GM18907 (cell line): Measurements from ENCODE around the gene PACS1.

Experiments used
- ATAC-seq: cut with Tn5 transposase; IDR thresholded peaks from one replicate; pipeline ENCODE4 v1.9.1; 2021; ENCODE audit warnings: mild to moderate bottlenecking, moderate library complexity; ENCODE audit not compliant: unreplicated experiment

PACS1 gene

GRCh38 chr11:66282468-66283455, 212.7 kb downstream of the PACS1 start:
- peak; percentile 59 for ATAC-seq

DNA sequence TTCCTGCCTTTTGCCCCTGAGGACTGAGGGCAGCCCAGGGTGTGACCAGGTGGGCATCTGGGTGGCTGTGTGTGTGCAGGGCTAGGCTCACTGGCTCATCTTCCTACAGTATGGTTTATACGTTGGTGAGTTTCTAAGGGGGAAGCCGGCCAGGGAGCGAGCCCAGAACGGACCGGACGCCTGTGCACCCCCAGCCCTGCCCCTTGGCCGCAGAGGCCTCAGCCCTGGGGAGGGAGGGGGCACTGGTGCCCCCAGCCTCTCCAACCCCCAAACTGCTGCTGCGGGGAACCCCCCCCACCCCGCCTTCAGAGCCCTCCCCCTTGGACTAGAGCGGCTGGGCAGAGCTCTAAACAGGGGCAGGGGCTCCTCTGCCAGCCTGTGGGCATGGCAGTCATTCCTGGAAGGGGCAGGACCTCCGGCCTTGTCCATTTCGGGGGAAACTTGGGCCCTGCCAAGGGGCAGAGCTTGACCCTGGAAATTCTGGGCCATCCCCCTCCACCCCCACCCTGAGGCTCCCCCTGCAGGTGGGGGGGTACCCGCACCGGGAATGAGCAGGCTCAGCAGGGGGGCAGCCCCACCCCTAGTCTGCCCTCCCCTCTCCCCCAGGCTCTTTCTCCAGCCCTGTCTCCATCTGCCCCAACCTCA, 213.5 kb downstream of the PACS1 start:
- no peak for ATAC-seq

- no peak for ATAC-seq
Observed at GRCh38 chr11:66284526-66285078, 214.5 kb downstream of the PACS1 start.

DNA sequence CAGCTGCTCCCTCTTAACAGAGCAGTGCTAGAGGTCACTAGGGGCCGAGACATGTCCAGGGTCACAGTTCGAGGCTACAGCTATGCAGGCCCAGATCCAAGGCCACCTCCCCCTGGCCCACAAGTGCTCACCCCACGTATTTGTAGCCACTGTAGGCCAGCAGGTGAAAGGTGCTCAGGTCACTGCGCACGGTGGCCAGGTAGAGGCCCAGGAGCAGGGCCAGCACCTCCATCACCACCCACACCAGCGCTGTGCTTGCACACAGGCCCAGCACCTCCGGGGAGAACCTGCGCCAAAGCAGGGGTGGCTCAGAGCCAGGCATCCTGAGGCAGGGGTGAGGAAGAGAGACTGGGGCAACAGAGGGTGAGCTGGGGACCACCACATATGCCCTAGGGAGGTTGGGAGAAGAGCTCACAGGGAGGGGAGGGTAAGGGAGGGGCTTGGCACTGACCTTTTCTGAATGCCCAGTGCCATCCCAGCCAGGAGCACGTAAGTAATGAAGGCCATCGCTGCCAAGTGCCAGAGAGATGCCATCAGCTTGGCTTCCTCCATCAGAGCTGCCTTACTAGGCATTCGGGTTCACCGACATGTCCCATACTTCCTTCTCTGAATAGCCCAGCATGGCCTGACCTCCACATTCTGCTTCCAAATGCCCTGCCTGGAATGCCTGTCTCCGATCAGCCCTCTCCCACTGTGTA, 215.3 kb downstream of the PACS1 start:
- no peak for ATAC-seq

DNA sequence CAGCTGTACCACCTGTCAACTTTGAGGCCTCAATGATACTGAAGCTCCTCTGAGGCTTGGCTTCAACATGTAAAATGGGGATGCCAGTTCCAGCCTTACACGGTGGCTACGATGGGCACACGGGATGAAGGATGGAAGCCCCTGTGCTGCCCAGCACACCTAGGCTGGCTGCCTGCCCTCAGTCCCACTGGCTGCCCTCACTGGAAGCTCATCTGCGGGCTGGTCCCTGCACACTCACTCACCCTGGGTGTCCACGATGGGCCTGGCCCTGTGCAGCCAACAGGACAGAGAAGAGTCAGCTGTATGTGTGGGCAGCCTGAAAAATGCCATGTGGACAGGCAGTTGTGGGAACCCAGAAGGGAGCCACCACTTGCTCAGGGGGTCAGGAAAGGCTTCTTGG, 216.6 kb downstream of the PACS1 start:
- no peak for ATAC-seq

GRCh38 chr11:66287211-66287888, 217.3 kb downstream of the PACS1 start:
- no peak for ATAC-seq

GRCh38 chr11:66287889-66288670, 218.0 kb downstream of the PACS1 start:
- no peak for ATAC-seq

- ATAC-seq = peak; percentile 87
Observed at GRCh38 chr11:66288671-66289547, 218.8 kb downstream of the PACS1 start, which contains the start of gene YIF1A. Gene YIF1A, minus strand, starts transcription at chr11:66289143. Its CDS starts 158 bp downstream, at chr11:66288985.

- ATAC-seq = peak; percentile 38
Observed at GRCh38 chr11:66289548-66290329, 219.7 kb downstream of the PACS1 start.

DNA sequence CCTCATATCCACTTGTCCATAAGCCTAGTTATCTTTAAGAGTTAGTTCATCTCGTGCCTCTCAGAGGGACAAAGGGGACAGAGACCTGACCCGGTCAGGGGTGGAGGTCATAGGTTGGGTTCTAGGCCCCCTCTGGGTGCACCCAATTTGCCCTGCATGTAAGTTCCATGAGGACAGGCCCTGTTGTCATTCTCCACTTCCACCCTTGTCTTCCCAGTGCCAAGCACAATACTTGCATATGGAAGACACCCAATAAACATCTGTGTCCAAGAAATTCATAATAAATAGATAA, 220.2 kb downstream of the PACS1 start:
- ATAC-seq = no peak

- ATAC-seq = no peak
Observed at GRCh38 chr11:66291303-66291705, 221.2 kb downstream of the PACS1 start.

- ATAC-seq = no peak
Observed at GRCh38 chr11:66291706-66292542, 221.9 kb downstream of the PACS1 start, which contains the start of gene TMEM151A. Gene TMEM151A, plus strand, starts transcription at chr11:66291894. Its CDS starts 120 bp downstream, at chr11:66292014.

- no peak for ATAC-seq
Observed at GRCh38 chr11:66292543-66293332, 222.7 kb downstream of the PACS1 start.

DNA sequence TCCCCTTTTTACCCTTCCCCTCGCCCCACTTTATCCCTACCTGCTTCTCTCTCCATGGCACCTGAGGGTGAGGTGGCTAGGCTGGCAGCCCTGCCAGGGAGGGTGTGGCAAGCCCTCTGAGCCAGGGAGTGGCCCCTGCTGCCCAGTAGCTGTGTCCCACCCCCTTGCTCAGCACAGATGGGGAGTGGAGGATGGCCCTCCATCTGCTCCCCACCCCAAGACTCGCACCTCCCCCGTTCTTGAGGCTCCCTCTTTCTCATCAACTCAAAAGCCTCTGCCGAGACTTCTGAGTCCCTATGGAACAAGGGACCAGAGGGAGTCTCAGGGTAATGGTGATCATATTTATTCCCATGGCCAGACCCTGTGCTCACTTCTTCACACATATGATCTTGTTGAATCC, 223.3 kb downstream of the PACS1 start:
- ATAC-seq = no peak

DNA sequence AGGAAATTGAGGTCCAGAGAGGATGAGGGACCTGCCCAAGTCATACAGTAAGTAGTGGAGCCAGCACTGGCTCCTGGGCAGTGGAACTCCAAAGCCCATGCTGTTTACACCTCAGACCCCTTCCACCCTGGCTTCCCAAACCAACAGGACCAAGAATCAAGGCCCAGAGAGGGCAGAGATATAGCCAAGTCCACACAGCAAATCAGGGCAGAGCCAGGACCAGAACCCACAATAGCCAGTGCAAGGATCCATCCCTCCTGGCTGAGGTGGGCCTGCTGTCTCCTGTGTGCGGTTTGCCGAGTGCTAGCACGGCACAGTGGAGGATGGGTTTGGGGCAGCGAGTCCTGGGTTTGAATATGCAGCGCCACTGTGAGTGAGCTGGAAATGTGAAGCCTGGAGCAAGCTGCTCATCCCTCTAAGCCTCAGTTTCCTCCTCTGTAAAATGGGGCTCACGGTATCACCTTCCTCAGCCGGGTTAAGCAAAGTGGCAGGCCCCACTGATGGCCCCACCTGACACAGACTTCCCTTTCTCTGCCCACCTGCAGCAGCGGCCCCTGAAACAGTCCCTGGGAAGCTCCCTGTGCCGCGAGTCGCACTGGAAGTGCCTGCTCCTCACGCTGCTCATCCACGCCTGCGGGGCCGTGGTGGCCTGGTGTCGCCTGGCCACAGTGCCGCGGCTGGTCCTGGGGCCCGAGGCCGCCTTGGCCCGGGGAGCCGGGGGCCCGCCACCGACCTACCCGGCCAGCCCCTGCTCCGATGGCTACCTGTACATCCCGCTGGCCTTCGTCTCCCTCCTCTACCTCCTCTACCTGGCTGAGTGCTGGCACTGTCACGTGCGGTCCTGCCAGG, 223.9 kb downstream of the PACS1 start:
- ATAC-seq = no peak
